ENCODE results near the gene WASF2. TPM values are rescaled to one million over a fixed set of nuclear protein-coding genes. Genes with fewer than 3 reads are reported as not detected.
"Not testable (repeated sequence)": the region's sequence is repeated elsewhere in the genome, so short reads cannot be mapped to it uniquely, and the experiment has no call there.

The WASF2 gene
- 6.1 TPM for total RNA-seq

GRCh38 chr1:27489973-27490741 is at the start of gene WASF2:
WASF2 (minus strand) TSS chr1:27490167; CDS start chr1:27428890, 61,277 bp downstream.
- DNase-seq, result peak; percentile 98

- DNase-seq, result no peak
Measured at GRCh38 chr1:27538793-27539192, 48.8 kb upstream of the WASF2 start.

GRCh38 chr1:27538305-27538676 is 48.3 kb upstream of the WASF2 start:
- not testable (repeated sequence) for DNase-seq

GRCh38 chr1:27536767-27537166 is 46.8 kb upstream of the WASF2 start:
- peak; percentile 71 for DNase-seq

- DNase-seq, result no peak
Measured at GRCh38 chr1:27536010-27536757, 46.2 kb upstream of the WASF2 start.

- DNase-seq, result no peak
Measured at GRCh38 chr1:27535386-27535785, 45.4 kb upstream of the WASF2 start.

GRCh38 chr1:27531959-27532685 is 42.2 kb upstream of the WASF2 start:
- no peak for DNase-seq

- DNase-seq, result no peak
Measured at GRCh38 chr1:27530192-27530591, 40.2 kb upstream of the WASF2 start.

GRCh38 chr1:27529704-27530018 is 39.7 kb upstream of the WASF2 start:
- no peak for DNase-seq

- DNase-seq, result peak; percentile 81
Measured at GRCh38 chr1:27528818-27529703, 39.1 kb upstream of the WASF2 start.

GRCh38 chr1:27527890-27528817 is 38.2 kb upstream of the WASF2 start:
- peak; percentile 30 for DNase-seq

GRCh38 chr1:27527223-27527889 is 37.4 kb upstream of the WASF2 start:
- DNase-seq, result peak; percentile 39

GRCh38 chr1:27526569-27527222 is 36.7 kb upstream of the WASF2 start:
- no peak for DNase-seq

GRCh38 chr1:27525296-27526272 is 35.6 kb upstream of the WASF2 start:
- DNase-seq, result peak; percentile 38

- DNase-seq, result no peak
Measured at GRCh38 chr1:27523337-27524020, 33.5 kb upstream of the WASF2 start.

GRCh38 chr1:27522432-27523336 is 32.7 kb upstream of the WASF2 start:
- peak; percentile 69 for DNase-seq
